ENCODE data around the gene ADAMTSL4.
"Not testable (repeated sequence)": the region's sequence is repeated elsewhere in the genome, so short reads cannot be mapped to it uniquely, and the experiment has no call there.

Gene ADAMTSL4

GRCh38 chr1:150555971-150556865 is 7.0 kb downstream of the ADAMTSL4 start:
- DNase-seq: no peak

- DNase-seq: no peak
These were observed 7.9 kb downstream of the ADAMTSL4 start for GRCh38 chr1:150557065-150557600.

GRCh38 chr1:150557813-150558212 is 8.6 kb downstream of the ADAMTSL4 start:
- DNase-seq: no peak

GRCh38 chr1:150558303-150558704 is 9.1 kb downstream of the ADAMTSL4 start:
- DNase-seq: no peak

- DNase-seq: no peak
These were observed 9.8 kb downstream of the ADAMTSL4 start for GRCh38 chr1:150558761-150559655.

- DNase-seq: no peak
These were observed 10.4 kb downstream of the ADAMTSL4 start for GRCh38 chr1:150559656-150560010.

DNA sequence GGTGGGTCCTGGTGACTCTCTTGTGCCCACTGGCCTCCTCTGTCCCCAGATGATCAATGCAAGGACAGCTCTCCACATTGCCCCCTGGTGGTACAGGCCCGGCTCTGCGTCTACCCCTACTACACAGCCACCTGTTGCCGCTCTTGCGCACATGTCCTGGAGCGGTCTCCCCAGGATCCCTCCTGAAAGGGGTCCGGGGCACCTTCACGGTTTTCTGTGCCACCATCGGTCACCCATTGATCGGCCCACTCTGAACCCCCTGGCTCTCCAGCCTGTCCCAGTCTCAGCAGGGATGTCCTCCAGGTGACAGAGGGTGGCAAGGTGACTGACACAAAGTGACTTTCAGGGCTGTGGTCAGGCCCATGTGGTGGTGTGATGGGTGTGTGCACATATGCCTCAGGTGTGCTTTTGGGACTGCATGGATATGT is 10.8 kb downstream of the ADAMTSL4 start:
- peak; percentile 78 for DNase-seq

DNA sequence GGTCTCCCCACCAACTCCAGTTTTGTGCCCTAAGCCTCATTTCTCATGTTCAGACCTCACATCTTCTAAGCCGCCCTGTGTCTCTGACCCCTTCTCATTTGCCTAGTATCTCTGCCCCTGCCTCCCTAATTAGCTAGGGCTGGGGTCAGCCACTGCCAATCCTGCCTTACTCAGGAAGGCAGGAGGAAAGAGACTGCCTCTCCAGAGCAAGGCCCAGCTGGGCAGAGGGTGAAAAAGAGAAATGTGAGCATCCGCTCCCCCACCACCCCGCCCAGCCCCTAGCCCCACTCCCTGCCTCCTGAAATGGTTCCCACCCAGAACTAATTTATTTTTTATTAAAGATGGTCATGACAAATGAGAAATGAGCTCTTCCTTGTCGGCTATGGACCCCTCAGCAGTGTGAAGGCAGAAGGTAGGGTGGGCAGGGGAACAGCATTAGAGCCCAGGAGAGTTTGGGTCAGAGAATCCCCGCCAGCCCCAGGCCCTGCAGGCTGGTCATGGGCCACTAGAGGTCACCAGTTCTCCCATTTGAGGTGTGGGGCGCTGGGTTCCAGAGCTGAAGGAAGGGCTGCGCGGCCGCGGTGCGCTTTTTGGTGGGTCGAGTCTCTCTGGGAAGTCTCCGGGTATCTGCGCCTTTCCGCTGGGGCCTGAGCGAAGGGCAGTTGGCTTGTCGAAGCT is 11.5 kb downstream of the ADAMTSL4 start:
- peak; percentile 94 for DNase-seq

GRCh38 chr1:150561254-150561973 is 12.2 kb downstream of the ADAMTSL4 start:
- peak; percentile 97 for DNase-seq

DNA sequence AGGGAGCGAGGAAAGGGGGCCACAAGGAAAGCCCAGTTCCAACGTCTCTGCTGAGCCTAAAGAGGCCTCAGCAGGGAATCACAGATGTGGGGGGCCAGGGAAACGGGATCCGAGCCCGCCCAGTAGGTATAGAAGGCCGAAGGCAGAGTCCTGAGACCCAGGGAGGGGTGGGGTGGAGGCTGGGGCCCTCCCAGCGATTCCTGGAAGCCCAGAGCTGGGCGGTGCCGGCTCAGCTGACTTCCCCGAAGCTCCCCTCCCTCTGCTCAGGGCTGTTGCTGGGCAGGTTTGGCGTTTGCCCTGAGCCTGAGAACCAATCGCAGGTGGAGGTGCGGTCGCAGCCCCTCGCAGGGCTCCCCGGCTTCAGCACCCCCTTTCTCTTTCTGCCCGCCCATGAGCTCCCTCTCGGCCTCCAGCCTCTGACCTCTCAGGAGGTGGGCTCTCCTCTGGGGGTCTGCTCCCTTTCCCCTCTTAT is 12.8 kb downstream of the ADAMTSL4 start:
- DNase-seq: peak; percentile 96

DNA sequence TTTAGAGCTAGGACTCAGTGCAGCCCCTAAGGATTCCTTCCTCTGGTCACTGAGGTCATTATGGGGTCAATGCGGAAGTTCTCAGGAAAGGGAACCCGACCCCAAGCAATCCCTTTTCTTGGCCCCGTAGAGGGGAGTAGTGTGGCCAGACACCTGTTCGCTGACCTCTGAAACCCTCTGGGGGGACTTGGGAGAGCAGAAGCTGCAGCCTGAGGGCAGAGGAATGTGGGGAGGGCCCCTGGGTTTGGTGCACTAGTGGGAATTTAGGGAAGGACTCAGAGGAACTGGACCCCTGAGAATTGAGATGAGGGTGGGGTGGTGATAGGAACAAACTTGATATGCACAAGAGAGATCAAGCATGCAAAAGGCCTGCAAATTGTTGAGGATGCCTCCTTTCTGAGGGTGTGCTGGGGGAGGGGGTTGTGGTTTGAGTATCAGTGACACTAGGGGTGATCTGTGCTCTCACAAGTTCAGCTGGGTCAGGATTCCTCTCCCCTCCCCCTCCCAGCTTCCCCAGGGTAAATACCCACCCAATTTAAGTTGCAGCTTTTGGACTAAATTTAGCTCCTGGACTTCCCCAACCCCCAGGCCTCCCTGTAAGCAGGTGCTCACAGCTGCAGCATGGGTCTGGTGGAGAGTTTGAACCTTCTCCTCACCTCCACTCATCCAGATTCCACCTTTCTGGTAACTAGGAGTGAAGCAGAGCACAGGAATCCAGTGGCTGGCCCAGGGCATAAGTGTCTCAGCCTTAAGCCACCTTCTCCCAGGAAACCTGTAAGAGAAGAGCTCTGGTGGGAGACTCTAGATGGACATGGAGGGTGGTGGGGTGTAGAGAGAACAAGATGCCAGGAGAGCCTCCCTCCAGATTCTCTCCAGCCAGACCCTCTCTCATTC is 13.5 kb downstream of the ADAMTSL4 start:
- peak; percentile 75 for DNase-seq

- peak; percentile 74 for DNase-seq
These were observed 14.3 kb downstream of the ADAMTSL4 start for GRCh38 chr1:150563340-150564038.

DNA sequence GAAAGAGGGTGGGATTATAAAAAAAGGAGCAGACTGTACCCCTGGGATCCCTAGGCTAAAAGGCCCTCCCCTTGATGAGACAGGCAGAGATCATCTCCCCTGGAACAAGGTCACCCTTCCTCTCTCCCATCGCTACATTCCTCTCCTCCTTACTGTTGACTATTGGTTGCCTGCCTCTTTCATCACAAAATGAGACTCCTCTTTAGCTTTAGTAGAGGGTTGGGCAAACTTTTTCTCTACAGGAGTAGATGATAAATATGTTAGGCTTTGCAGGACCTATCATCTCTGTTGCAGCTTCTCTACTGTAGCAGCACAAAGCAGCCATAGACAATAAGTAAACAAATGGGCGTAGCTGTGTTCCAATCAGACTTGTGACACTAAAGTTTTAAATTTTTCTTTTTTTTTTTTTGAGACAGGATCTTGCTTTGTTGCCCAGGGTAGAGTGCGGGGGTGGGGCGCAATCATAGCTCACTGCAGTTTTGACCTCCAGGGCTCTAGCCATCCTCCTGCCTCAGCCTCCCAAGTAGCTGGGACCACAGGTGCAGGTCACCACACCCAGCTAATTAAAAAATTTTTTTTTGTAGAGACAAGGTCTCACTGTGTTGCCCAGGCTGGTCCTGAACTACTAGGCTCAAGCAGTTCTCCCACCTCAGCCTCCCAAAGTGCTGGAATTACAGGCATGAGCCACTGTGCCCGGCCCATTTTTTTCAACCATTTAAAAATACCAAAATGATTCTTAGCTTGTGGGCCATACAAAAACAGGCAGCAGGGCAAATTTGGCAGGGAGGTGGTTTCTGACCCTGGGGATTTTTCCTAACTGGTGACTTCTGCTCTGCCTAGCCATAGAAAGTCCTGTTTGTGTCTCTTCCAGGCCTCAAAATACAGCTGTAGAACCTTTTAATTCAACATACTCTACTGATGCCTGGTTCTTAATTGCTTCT is 15.1 kb downstream of the ADAMTSL4 start:
- DNase-seq: no peak

GRCh38 chr1:150565240-150565991 is 16.2 kb downstream of the ADAMTSL4 start:
- not testable (repeated sequence) for DNase-seq

DNA sequence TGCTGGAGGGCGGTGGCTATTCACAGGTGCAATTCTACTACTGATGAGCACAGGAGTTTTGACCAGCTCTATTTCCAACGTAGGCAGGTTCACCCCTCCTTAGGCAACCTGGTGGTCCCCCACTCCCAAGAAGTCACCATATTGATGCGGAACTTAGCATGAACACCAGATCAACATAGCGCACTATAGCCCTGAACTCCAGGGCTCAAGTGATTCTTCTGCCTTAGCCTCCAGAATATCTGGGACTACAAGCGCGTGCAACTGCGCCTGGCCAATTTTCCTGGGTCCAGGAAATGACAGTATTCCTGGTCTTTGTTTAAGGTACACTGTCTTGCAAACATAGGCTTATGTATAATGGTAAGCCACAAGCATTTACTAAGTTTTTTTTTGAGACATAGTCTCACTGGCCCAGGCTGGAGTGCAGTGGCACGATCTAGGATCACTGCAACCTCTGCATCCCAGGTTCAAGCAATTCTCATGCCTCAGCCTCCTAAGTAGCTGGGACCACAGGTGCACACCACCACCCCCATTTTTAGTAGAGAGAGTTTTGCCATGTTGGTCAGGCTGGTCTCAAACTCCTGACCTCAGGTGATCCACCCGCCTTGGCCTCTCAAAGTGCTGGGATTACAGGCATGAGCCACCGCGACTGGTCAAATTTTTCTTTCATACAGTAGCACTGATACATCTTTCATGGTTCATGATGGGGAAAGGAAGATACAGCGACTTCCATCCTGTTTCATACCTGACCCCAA is 17.6 kb downstream of the ADAMTSL4 start:
- no peak for DNase-seq

DNA sequence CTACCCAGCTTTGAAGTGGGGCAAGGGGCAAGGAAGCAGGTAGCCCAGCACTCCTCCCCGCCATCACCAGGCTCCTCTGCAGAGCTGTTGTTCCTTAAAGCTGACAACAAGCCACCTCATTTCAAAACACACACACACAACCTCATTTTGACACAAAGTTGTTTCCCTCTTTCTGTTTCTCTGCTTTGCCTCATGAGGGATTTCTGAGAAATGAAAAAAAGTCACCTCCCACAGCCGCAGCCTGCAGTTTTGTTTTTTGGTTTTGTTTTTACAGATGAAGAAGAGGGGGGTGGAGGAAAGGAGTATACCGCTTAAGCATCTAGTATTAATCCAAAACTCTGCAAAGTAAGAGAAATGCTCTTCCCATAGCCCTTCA is 18.1 kb downstream of the ADAMTSL4 start:
- peak; percentile 46 for DNase-seq
